Measurements from ENCODE around the gene DUSP18. TPM values are rescaled to one million over a fixed set of nuclear protein-coding genes. Genes with fewer than 3 reads are reported as not detected.
A peak's percentile ranks its signal among the peaks of the same experiment; 100 is the strongest.

Gene DUSP18
- total RNA-seq, 1 donor from 2014 or later, result 11.5 TPM

DNA sequence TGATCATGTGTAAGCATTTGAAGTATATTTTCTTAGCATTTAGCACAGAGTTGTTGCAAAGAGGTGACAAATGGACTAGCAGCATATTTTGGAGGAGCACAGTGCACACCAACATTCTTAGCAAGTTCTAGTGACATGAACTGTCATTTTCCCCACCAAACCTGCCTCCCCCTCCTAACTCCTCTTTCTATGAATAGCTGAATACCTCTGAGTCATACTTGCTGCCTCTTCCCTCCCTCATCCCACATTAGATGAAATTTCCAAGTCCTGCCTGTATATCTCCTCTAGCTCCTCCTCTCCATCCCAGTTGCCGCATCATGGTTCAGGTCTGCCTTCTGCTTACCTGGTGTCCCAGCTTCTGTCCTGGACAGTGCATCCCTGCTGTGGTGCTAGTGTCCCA lies 34.2 kb upstream of the DUSP18 start:
- TF ChIP-seq, protein P1, sequence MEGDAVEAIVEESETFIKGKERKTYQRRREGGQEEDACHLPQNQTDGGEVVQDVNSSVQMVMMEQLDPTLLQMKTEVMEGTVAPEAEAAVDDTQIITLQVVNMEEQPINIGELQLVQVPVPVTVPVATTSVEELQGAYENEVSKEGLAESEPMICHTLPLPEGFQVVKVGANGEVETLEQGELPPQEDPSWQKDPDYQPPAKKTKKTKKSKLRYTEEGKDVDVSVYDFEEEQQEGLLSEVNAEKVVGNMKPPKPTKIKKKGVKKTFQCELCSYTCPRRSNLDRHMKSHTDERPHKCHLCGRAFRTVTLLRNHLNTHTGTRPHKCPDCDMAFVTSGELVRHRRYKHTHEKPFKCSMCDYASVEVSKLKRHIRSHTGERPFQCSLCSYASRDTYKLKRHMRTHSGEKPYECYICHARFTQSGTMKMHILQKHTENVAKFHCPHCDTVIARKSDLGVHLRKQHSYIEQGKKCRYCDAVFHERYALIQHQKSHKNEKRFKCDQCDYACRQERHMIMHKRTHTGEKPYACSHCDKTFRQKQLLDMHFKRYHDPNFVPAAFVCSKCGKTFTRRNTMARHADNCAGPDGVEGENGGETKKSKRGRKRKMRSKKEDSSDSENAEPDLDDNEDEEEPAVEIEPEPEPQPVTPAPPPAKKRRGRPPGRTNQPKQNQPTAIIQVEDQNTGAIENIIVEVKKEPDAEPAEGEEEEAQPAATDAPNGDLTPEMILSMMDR (conservative IDR thresholded peaks at IDR 0.05; ENCODE audit: low read depth, low read length), result no peak
- H3K4me3 ChIP-seq (ENCODE audit: low read depth, low read length), result no peak overlapping the region
- no peak for DNase-seq (ENCODE audit: low read depth)

DNA sequence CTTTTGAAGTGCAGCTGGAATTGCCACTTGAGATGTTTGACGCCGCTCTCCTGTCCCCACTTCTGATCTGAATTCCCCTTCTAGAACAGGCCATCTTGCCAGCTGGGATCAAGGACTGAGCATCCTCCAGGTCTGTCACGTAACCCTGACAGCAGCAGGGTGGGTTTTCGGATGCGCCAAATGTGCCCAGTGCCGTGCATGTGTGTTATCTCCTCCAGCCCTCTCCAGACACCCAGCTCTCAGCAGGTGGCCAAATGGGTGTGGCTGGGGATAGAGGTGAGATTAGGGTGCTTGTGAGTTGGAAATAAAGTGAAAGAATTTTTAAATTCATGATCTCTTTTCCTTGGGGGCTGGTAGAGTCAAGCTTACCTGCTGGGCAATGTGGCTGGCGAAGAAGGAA lies 30.3 kb upstream of the DUSP18 start:
- DNase-seq (ENCODE audit: low read depth), result no peak
- TF ChIP-seq, protein P1 (conservative IDR thresholded peaks at IDR 0.05; ENCODE audit: low read depth, low read length), result no peak
- no peak overlapping the region for H3K4me3 ChIP-seq (ENCODE audit: low read depth, low read length)

DNA sequence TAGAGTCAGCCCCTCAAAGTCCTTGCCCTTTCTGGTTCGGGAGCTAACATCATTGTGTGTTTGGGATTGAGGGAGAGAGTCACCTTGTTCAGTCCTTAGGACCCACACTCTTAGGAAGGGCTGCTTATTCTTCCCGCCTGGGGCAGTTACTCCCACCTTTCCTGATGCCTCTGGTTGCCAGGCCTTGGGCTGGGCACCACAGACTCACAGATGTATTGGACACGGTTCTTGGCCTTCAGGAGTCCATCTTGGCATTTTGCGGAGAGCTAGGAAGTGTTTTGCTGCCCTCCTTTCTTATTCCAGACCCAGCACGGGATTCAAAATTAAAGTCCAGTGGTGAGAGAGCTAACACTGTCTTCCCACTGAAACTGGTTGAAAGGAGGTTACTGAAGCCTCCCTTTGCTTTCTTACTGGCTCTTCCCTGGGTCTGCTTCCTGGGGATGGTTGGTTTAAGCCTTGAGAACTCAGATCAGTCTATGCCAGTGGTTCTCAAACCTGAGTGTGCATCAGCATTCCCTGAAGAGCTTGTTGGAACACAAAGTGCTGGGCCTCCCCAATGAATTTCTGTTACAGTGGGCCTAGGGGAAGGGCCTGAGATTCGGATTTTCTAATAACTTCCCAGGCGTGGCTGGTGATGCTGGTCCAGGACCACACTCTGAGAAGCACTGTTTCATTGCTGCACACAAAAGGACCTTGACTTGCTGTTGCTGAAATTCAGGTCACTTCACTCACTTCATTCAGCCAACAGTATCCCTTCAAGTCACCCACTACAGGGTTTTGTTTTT lies 28.4 kb upstream of the DUSP18 start:
- TF ChIP-seq, protein P1 (conservative IDR thresholded peaks at IDR 0.05; ENCODE audit: low read depth, low read length), result no peak
- no peak for DNase-seq (ENCODE audit: low read depth)
- no peak overlapping the region for H3K4me3 ChIP-seq (ENCODE audit: low read depth, low read length)

DNA sequence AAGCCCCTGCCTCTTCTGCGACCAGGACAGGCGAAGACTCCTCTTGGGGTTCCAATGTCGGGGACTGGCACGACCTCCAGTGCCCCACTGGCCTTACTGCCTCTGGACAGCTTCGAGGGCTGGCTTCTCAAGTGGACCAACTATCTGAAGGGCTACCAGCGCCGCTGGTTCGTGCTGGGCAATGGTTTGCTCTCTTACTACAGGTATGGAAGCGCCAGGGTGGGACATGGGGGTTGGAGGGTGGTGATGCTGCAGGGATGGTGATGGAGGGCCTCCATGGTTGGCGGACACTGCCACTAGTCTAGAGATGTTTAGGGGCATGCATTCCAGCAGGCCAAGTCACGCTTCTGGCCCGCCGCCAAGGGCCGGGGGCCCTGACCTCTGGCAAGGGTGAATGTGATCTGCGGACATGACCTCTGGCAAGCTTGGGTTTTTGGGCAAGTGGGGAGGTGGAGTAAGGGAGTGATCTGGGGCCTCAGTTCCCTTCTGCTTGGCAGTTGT lies 27.7 kb upstream of the DUSP18 start:
- DNase-seq (ENCODE audit: low read depth), result no peak
- H3K4me3 ChIP-seq (ENCODE audit: low read depth, low read length), result peak overlapping the region; percentile 60
- TF ChIP-seq, protein P1 (conservative IDR thresholded peaks at IDR 0.05; ENCODE audit: low read depth, low read length), result no peak

DNA sequence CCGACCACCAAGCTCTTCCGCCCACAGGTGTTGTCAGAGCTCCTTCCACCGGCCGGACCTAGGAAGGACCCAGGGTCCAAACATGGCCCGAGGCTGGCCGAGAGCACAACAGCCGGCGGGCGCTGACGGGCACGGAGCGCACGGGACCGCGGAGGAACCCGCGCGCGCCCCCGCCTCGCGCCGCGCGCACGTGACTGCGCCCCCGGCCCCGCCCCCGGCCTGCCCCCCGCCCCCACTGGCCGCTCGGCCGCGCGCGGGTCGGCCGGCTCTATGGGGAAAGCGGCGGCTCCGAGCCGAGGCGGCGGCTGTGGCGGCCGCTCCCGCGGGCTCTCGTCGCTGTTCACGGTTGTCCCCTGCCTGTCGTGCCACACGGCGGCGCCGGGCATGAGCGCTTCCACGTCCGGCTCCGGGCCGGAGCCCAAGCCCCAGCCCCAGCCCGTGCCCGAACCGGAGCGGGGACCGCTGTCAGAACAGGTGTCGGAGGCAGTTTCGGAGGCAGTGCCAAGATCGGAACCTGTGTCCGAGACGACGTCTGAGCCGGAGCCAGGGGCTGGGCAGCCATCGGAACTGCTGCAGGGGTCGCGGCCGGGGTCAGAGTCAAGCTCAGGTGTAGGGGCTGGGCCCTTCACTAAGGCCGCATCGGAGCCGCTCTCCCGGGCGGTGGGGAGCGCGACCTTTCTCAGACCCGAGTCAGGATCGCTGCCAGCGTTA lies 27.1 kb upstream of the DUSP18 start, which contains the start of gene OSBP2:
Gene OSBP2 (plus strand): TSS at position 235 of the 711 bp plus-strand sequence. CDS start 36 bp downstream, at position 271.
- no peak for DNase-seq (ENCODE audit: low read depth)
- TF ChIP-seq, protein P1 (conservative IDR thresholded peaks at IDR 0.05; ENCODE audit: low read depth, low read length), result no peak
- H3K4me3 ChIP-seq (ENCODE audit: low read depth, low read length), result peak within 1 kb of the TSS; percentile 66

DNA sequence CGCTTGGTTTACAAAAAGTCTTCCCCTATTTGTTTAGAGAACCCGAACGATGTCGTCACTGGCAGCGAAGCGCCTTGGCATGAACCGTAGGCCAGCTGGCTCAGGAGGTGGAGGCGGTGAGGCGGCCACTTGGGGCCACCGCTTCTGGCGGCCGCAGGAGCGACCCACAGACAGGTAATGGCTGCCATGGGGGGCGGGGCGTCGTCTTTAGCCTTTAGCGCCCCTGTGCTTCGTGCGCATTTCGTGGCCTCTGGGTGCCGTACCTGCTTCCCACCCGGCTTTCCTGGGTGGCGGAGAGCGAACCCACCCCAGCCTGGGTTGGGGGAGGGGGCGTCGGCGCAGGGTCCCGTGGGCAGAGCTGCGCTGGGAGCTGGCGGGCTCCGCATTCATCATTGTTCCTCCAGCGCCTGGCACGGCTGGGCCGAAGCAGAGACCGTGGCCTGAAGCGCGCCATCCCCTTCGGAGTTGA lies 26.5 kb upstream of the DUSP18 start:
- DNase-seq (ENCODE audit: low read depth), result no peak
- TF ChIP-seq, protein P1 (conservative IDR thresholded peaks at IDR 0.05; ENCODE audit: low read depth, low read length), result no peak
- H3K4me3 ChIP-seq (ENCODE audit: low read depth, low read length), result peak overlapping the region; percentile 66
